MCF 10A (cell line): ENCODE measurements around the gene CAP2. TPM values are rescaled to one million over a fixed set of nuclear protein-coding genes. Genes with fewer than 3 reads are reported as not detected.
A peak's percentile ranks its signal among the peaks of the same experiment; 100 is the strongest.

Experiments
- BruUV-seq: library from RNA; stranded (reverse); fragments of 400-500 nt; replicated peaks from 2 replicates; lab custom pipeline; 2021; lab: Mats Ljungman, UMichigan
- CTCF ChIA-PET: fragments of 300-600 bp; sonication (Branson Sonifier 250); formaldehyde crosslinking; extraction: SDS; loops from one replicate; lab custom pipeline; 2021; ENCODE audit warnings: antibody characterized with exemption, inconsistent platforms; lab: Yijun Ruan, JAX
- POLR2A ChIA-PET: fragments of 300-600, 350-650 bp; sonication (Branson Sonifier 250); formaldehyde crosslinking; extraction: SDS; loops from one replicate; lab custom pipeline; 2020; ENCODE audit warnings: antibody characterized with exemption, inconsistent platforms; lab: Yijun Ruan, JAX
- DNase-seq: peaks from one replicate; pipeline ENCODE4 v3.0.0-alpha.2; 2018; ENCODE audit not compliant: unreplicated experiment
- H3K27ac Mint-ChIP-seq: one replicate; pipeline ENCODE4 v1.8.0; 2022; ENCODE audit warnings: mild to moderate bottlenecking, low read depth, mixed read lengths; ENCODE audit not compliant: unreplicated experiment
- H3K27me3 Mint-ChIP-seq: one replicate; pipeline ENCODE4 v1.8.0; 2022; ENCODE audit warnings: mixed read lengths; ENCODE audit not compliant: insufficient read depth, unreplicated experiment
- H3K36me3 Mint-ChIP-seq: one replicate; pipeline ENCODE4 v1.8.0; 2022; ENCODE audit warnings: mild to moderate bottlenecking, moderate library complexity, mixed read lengths; ENCODE audit not compliant: insufficient read depth, unreplicated experiment
- H3K4me1 Mint-ChIP-seq: one replicate; pipeline ENCODE4 v1.8.0; 2022; ENCODE audit warnings: mixed read lengths; ENCODE audit not compliant: insufficient read depth, unreplicated experiment
- H3K4me3 Mint-ChIP-seq: one replicate; pipeline ENCODE4 v1.8.0; 2022; ENCODE audit warnings: mild to moderate bottlenecking, moderate library complexity, mixed read lengths; ENCODE audit not compliant: unreplicated experiment
- H3K9me3 Mint-ChIP-seq: one replicate; pipeline ENCODE4 v1.8.0; 2022; ENCODE audit warnings: mixed read lengths; ENCODE audit not compliant: unreplicated experiment
- CTCF ChIP-seq: fragments of 200-600 bp; IDR thresholded peaks from one replicate; pipeline ENCODE4 v1.8.0; 2022; ENCODE audit warnings: antibody characterized with exemption, mild to moderate bottlenecking; ENCODE audit not compliant: unreplicated experiment
- intact Hi-C: fragments of 100-400 bp; cut with micrococcal nuclease; formaldehyde crosslinking; loops from 2 replicates; pipeline ENCODE4 v1.14.1; 2022
- total RNA-seq: library from RNA; stranded (reverse); gene quantifications from 2 replicates; pipeline ENCODE4 v1.2.3, GENCODE V29; 2022

Gene CAP2
- total RNA-seq, 1 experiment from 2014 or later = 12.3 TPM

- ChIA-PET POLR2A (interaction anchor here (0.6 to 3.0 kb wide), 29 partner anchors 9 to 828 kb away, joined by 3 to 29 read pairs (median 4); partner anchors contain the start of gene NUP153), CTCF (interaction anchor here (0.6 to 1.6 kb wide), 11 partner anchors 8 to 905 kb away, joined by 3 to 8 read pairs (median 4); no protein-coding TSS in a partner anchor)
- no TSS peak for BruUV-seq
- intact Hi-C loops = loop anchor here (5.0 kb wide), 2 partner anchors 107 to 202 kb away; partner anchors contain the start of gene NUP153
- H3K4me1 Mint-ChIP-seq = peaks cover 27% of the 10 kb centered on the region
- peak within 1 kb of the TSS; percentile 73 for H3K4me3 Mint-ChIP-seq
- TF ChIP-seq CTCF = peak; percentile 37
- peaks cover 9% of the 10 kb centered on the region for H3K36me3 Mint-ChIP-seq
- peak within 1 kb of the TSS; percentile 39 for H3K27ac Mint-ChIP-seq
- no peaks in the 10 kb centered on the region for H3K9me3 Mint-ChIP-seq
- DNase-seq = peak; percentile 90
- no peaks in the 10 kb centered on the region for H3K27me3 Mint-ChIP-seq
Observed at GRCh38 chr6:17599877-17600526, 206.6 kb downstream of the CAP2 start, which contains the start of gene FAM8A1. TSS of gene FAM8A1 (plus strand) at chr6:17600302. CDS start at chr6:17600410, 108 bp downstream.

GRCh38 chr6:17600527-17601385 is 207.4 kb downstream of the CAP2 start:
- H3K36me3 Mint-ChIP-seq = peaks cover 13% of the 10 kb centered on the region
- H3K4me3 Mint-ChIP-seq = peak overlapping the region; percentile 73
- TF ChIP-seq CTCF = no peak
- POLR2A ChIA-PET = interaction anchor here (0.6 to 3.0 kb wide), 22 partner anchors 9 to 1281 kb away, joined by 3 to 29 read pairs (median 4); partner anchors contain the start of gene NUP153
- H3K4me1 Mint-ChIP-seq = peaks cover 27% of the 10 kb centered on the region
- no TSS peak for BruUV-seq
- peak; percentile 40 for DNase-seq
- intact Hi-C loops = loop anchor here (5.0 kb wide), 2 partner anchors 107 to 202 kb away; partner anchors contain the start of gene NUP153
- peak overlapping the region; percentile 39 for H3K27ac Mint-ChIP-seq
- CTCF ChIA-PET = interaction anchor here (0.6 to 1.6 kb wide), 14 partner anchors 8 to 905 kb away, joined by 3 to 5 read pairs (median 4); no protein-coding TSS in a partner anchor
- H3K9me3 Mint-ChIP-seq = no peaks in the 10 kb centered on the region
- no peaks in the 10 kb centered on the region for H3K27me3 Mint-ChIP-seq

- intact Hi-C loops = loop anchor here (5.0 kb wide), 2 partner anchors 106 to 201 kb away; partner anchors contain the start of gene NUP153
- H3K4me1 Mint-ChIP-seq = peaks cover 27% of the 10 kb centered on the region
- BruUV-seq = TSS peak; percentile 33
- no peak for DNase-seq
- peak overlapping the region; percentile 39 for H3K27ac Mint-ChIP-seq
- no peaks in the 10 kb centered on the region for H3K9me3 Mint-ChIP-seq
- H3K4me3 Mint-ChIP-seq = peak overlapping the region; percentile 73
- H3K36me3 Mint-ChIP-seq = peaks cover 17% of the 10 kb centered on the region
- ChIA-PET CTCF (interaction anchor here (0.6 to 1.3 kb wide), 5 partner anchors 8 to 707 kb away, joined by 3 to 5 read pairs (median 4); no protein-coding TSS in a partner anchor), POLR2A (interaction anchor here (0.6 to 3.0 kb wide), 15 partner anchors 9 to 1281 kb away, joined by 3 to 29 read pairs (median 4); partner anchors contain the start of gene NUP153)
- TF ChIP-seq CTCF = no peak
- no peaks in the 10 kb centered on the region for H3K27me3 Mint-ChIP-seq
Observed at GRCh38 chr6:17601386-17601703, 207.9 kb downstream of the CAP2 start.
